Amniotic stem cell (primary cell): ENCODE data around the gene STAP1.
"Not testable (repeated sequence)": the region's sequence is repeated elsewhere in the genome, so short reads cannot be mapped to it uniquely, and the experiment has no call there.

Experiments
- DNase-seq: peaks from one replicate; lab custom pipeline; 2025; lab: John Stamatoyannopoulos, UW

STAP1 gene

GRCh38 chr4:67558493-67558892, at the start of gene STAP1:
STAP1 (plus strand) TSS chr4:67558727; CDS start chr4:67558810, 83 bp downstream.
- no peak for DNase-seq

- DNase-seq: no peak
Measured at GRCh38 chr4:67512501-67512900, 46.0 kb upstream of the STAP1 start.

GRCh38 chr4:67520141-67520540, 38.4 kb upstream of the STAP1 start:
- DNase-seq: no peak

GRCh38 chr4:67521506-67521905, 37.0 kb upstream of the STAP1 start:
- DNase-seq: no peak

GRCh38 chr4:67522230-67522629, 36.3 kb upstream of the STAP1 start:
- DNase-seq: no peak

- no peak for DNase-seq
Measured at GRCh38 chr4:67522851-67523671, 35.5 kb upstream of the STAP1 start.

GRCh38 chr4:67524140-67524539, 34.4 kb upstream of the STAP1 start:
- DNase-seq: not testable (repeated sequence)

- no peak for DNase-seq
Measured at GRCh38 chr4:67531379-67531962, 27.1 kb upstream of the STAP1 start.

- not testable (repeated sequence) for DNase-seq
Measured at GRCh38 chr4:67532397-67532796, 26.1 kb upstream of the STAP1 start.

GRCh38 chr4:67533112-67533511, 25.4 kb upstream of the STAP1 start:
- DNase-seq: no peak

GRCh38 chr4:67535280-67535840, 23.2 kb upstream of the STAP1 start:
- DNase-seq: no peak

- DNase-seq: no peak
Measured at GRCh38 chr4:67539830-67540229, 18.7 kb upstream of the STAP1 start.

- no peak for DNase-seq
Measured at GRCh38 chr4:67542076-67542475, 16.5 kb upstream of the STAP1 start.

- DNase-seq: peak; percentile 92
Measured at GRCh38 chr4:67545199-67546003, 13.1 kb upstream of the STAP1 start, which contains the start of gene CENPC. CENPC (minus strand) TSS chr4:67545503; CDS start chr4:67545355, 148 bp downstream.

- no peak for DNase-seq
Measured at GRCh38 chr4:67546004-67546356, 12.5 kb upstream of the STAP1 start.

- no peak for DNase-seq
Measured at GRCh38 chr4:67546971-67547370, 11.6 kb upstream of the STAP1 start.

GRCh38 chr4:67549123-67549522, 9.4 kb upstream of the STAP1 start:
- no peak for DNase-seq

GRCh38 chr4:67550451-67550850, 8.1 kb upstream of the STAP1 start:
- no peak for DNase-seq

- DNase-seq: no peak
Measured at GRCh38 chr4:67550857-67551256, 7.7 kb upstream of the STAP1 start.

- not testable (repeated sequence) for DNase-seq
Measured at GRCh38 chr4:67552146-67552792, 6.3 kb upstream of the STAP1 start.

GRCh38 chr4:67554096-67554495, 4.4 kb upstream of the STAP1 start:
- no peak for DNase-seq

- DNase-seq: no peak
Measured at GRCh38 chr4:67555447-67555846, 3.1 kb upstream of the STAP1 start.
